GM21367 (cell line): ENCODE data around the gene FAF1.
"Not testable (repeated sequence)": the region's sequence is repeated elsewhere in the genome, so short reads cannot be mapped to it uniquely, and the experiment has no call there.

ENCODE experiments used
- ATAC-seq: cut with Tn5 transposase; IDR thresholded peaks from one replicate; pipeline ENCODE4 v1.9.1; 2021; ENCODE audit not compliant: unreplicated experiment

FAF1 gene

DNA sequence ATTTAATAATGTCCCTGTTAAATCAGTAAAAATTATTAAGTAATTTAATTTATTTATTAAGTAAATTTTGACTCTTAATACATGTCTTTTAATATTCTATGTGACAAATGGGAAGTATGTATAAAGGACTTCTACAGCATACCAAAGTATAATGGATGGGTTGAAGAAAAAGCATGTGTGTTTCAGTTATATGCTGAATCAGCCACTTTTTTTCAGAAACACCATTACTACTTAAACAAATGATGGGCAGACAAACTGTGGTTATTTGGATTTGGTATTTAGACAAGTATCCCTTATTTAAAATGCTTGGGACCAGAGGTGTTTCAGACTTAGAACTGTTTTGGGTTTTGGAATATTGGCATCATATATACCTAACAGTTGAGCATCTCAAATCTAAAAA lies 360.5 kb downstream of the FAF1 start:
- no peak for ATAC-seq

DNA sequence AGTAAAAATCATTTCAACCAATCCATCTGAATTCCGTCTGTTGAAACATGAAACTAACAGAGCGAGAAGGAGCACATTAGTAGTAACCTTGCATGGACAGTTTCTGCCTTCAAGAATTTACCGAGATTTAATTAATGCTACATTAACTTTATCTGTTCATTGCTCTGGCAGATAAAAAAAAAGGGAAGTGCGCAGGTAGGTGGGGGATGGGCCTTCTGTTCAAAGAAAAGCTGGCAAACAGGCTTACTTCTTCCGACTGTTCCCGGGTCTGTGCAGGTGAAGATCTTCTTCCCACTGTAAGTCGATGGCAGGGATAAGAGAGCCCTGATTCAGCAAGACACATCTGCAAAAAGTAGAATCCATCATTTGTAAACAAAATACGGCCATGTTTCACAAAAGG lies 364.2 kb downstream of the FAF1 start:
- no peak for ATAC-seq

DNA sequence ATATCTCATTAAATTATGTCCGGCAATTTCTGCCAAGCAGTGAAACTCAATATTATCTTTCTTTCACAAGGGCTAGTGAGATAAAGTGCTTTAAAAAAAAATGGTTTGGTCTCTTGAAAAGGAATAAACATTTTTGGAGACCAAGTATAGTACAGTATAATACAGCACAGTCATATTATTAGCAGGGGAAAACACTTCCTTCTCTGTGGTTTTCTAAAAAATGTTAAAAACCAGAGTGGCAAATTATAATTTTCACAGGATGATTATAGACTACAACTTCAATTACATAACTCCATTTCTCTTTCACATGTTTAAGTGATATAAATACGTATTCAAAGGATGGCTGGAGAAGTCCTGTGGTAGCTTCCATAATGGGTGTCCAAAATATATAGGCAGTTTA lies 366.6 kb downstream of the FAF1 start:
- ATAC-seq: no peak

DNA sequence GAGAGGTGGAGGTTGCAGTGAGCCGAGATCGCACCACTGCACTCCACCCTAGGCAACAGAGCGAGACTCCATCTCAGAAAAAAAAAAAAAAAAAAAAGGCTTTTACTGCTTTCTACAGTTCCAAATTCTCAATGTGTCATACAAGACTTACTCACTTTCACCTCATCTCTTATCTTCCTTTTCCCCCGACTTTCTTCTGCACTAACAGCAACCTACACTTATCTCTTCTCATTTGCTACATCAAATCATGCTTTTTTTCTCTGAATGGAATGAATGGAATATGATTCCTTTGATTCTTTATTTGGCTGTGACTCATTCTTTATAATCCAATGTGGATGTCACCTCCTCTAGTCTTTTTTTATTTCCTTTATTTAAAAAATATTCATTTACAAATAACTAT lies 368.5 kb downstream of the FAF1 start:
- no peak for ATAC-seq

DNA sequence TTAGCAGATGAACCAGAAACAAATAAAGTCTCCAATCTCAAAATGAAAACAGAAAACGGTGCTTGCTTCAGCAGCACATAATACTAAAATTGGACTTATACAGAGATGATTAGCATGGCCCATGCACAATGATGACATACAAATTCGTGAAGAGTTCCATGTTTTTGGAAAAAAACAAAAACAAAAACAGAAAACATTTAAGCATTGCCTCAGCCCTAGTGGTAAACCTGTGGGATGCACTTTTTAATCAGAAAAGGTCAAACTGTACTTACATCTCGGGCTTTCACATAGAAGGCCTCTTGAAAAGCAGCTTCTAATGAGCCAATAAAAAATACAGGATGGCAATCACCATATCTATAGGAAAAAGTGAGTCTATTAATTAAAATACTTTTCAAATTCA lies 377.7 kb downstream of the FAF1 start:
- ATAC-seq: no peak

DNA sequence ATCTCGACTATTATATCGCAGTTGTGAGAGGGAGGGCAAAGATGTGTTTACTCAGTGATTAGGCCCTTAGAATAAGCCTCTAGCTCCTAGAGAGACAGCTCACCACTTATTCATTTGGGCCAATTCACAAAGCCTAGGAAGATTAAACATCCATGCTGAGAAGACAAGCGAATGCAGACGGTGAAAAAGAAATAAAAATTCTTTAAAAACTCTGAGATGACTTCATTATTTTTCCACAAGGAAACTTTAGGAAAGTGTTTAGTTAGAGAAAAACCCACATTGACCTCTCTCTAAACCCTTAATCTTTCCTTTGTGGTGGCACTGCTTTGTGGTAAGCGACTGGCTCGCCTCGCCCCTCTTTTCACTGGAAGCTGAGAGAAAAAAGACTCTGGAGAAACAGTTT lies 390.0 kb downstream of the FAF1 start:
- ATAC-seq: no peak

DNA sequence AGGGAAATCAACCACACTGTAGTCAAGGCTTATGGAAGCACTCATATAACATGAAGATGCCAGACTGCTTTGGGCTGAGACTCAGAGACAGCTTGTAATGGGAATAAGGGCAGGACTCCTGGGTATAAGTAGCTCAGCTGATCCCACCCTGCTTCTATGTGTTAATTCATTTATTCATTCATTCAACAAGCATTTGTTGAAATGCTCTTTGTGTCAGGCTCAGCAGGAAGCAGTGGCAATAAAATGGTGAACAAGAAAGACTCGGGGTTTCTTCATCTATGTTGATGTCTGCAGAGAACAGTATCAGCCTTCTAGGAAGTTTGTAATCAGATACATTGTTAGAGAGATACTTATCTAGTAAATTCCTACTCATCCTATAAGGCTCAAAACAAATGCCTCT lies 391.3 kb downstream of the FAF1 start:
- ATAC-seq: no peak

DNA sequence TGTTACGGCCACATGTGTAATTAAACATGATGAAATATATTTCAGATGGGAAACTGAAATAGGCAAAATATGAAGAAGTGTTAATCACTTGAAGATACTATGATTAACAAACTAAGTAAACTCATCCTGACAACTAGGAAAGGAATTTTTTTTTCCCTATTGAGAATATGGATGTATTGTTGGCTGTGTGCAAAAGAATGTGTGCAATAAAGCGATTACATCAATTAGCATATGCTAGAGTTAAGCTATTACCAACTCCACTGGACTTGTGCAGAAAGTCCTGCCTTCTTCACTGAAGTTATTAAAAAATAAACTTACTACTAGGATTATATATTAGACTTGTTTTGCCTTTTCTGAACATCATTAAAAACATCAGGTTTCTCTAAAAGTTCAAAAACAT lies 393.7 kb downstream of the FAF1 start:
- ATAC-seq: no peak

DNA sequence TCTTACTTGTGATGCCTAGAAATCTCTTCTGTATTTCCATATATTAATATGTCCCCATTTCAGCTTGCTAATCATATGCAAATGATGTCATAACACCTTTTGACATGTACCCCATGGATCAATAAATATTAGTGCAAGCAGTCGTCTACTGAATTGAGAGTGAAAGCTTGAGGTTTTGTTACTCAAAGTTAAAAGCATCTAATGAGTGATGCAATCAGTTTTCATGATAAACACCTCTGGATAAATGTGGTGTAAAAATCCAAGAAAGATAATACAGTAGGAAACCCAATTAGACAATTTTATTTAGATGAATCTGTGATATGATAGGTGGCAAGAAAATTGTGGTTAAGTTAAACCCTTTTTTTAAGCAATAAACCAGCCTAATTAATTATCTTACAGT lies 395.6 kb downstream of the FAF1 start:
- ATAC-seq: no peak

DNA sequence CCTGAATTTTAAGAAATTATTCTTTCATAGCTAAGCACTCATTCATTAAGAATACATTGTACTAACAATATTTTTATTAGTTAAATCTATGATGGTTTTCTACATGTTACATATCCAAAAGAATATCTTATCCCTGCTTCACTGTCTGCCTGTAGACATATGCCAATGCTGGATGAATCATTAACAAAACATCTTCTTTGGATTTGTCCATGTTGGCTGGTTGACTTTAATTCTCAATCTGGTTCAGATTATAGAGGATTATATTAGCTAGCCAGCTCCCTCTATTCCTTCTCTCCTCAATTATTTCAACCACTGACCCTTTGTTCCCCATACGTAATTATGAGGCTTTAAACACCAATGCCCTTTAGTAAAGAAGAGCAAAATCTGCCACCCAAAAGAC lies 398.0 kb downstream of the FAF1 start:
- no peak for ATAC-seq

DNA sequence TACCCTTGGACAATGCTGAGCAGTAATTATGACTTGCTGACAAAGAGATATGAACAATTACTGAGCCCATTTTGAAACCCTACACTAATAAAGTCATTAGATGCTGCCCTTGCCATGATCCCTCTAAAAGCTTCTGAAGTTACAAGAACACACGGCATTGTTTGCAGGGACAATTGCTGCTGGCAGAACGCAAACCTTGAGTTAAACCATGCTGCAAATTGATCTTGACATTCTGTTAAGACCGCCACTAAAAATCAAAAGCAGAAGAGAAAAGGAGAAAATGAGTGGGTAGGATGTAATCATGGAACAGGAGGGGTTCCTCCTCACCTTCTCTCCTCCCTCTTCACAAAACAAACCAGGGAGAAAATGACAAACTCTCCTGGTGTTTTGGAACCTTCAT lies 400.6 kb downstream of the FAF1 start:
- no peak for ATAC-seq

DNA sequence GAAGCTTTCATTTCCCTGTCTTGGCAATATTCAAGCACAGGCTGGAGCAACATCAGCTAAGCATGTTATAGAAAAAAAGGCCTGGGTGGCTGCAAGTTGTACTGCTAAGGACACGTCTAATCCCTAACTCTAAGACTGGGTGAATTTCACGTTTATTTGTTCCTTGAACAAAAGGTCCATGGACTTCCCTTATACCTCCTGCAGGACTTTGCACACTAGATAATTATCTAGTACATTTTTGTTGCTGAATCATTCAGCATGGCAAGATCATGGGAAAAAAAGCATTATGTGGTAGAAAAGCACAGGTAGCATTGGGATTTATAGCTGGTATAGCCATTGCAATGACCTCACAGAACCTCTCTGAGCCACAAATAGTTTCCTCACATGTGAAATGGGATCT lies 406.1 kb downstream of the FAF1 start:
- ATAC-seq: no peak

DNA sequence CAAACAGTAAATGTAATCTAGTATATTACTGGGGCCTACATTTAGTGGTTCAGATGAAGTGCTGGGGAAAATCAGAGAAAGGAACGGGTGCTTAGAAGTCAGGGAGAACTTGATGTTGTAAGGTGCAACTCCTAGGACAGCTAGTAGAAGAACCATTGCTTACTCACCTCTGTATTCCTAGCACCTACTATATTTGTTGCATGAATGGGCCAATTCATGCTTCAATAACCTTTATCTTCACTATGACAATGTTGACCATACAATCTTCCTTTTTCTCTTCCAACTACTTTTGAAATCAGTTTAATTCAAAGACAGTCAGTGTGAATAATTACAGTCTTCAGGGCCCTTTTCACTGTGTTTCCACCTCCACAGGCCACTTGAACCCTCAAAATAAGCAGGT lies 411.8 kb downstream of the FAF1 start:
- no peak for ATAC-seq

DNA sequence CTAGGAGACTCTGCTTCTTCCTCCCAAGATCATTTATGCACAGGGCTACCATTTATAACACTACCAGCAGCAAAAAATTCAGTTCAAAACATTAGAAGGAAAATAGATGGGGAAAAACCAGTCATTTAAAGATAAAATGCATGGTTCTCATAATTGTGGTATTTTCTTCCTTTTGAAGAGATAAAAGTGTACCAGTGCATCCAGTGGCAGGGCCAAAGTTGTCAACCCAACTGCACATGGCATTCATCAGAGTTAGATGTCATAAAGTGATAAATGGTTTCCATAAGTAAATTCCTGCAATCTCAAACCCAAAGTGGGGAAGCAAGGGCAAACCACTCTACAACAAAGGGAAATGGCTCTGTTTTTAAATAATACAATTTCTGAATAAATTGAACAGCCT lies 417.7 kb downstream of the FAF1 start:
- no peak for ATAC-seq

DNA sequence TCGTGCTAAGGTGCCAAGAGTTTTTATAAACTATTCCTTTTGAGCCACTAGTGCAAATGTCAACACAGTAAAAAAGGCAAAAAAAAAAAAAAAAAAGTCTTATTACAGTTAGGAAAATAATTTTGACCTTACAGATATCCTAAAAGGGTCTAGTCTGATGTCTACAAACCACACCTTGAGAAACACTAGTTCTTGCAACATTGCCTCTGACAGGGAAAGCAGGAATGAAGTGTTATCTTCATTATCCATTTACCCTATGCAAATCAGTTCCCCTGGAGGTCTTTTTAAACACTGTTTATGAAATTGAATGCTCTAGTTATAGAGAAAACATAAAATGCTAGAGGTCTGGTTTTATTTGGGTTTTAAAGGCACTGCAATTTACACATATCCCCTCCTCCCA lies 421.6 kb downstream of the FAF1 start:
- no peak for ATAC-seq

DNA sequence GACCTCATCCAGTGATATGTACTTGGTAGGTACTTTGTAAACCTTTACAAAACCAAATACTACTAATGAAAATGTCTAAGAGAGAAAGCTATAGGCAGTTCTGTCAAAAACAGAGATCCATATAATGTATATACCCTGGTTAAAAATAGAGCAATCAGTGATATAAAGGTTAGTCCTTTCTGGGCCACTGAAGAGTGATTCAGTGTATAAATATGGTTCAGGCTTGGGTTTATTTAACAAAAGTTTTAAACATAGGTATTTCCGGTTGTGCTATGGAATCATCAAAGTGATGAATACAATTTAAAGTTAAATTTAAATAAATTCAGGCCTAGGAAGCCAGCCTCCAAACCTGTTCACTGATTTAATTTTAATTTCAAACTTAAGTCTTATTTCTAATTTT lies 428.5 kb downstream of the FAF1 start:
- no peak for ATAC-seq

DNA sequence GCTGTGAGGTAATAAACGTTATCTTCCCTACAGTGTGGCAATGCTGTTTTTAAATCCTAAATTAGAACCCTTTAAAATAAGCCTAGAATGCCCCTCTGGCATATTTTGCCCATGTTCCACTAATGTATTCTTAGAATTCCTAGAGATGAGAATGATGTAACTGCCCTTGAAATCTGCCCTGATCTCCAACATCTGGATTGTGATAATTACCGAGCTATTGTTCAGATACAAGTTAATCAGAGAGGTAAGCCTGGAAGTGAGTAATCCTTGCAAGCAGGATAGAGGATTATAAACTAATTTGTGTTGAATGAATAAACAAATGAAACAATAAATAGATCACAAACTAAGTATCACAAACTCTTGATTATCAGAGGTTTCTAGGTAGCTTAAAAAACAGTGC lies 429.0 kb downstream of the FAF1 start:
- ATAC-seq: no peak

DNA sequence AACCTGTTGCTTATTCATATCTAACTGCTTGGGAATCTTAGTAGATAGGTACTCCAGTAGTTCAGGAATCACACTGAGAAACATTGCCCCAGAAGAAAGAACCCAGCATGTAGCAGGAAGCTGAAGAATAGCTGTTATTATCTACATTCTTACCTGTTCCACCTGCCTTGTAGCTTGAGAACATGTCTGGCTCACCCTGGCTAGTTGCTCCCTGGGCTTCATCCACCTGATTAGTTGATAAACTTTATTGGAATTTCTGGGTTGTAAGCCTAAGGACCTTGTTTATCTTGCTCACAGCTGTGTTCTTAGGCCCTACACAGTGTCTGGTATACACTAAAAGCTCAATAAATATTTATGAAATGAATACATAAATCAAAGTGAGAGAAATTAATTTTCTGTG lies 430.6 kb downstream of the FAF1 start:
- no peak for ATAC-seq

DNA sequence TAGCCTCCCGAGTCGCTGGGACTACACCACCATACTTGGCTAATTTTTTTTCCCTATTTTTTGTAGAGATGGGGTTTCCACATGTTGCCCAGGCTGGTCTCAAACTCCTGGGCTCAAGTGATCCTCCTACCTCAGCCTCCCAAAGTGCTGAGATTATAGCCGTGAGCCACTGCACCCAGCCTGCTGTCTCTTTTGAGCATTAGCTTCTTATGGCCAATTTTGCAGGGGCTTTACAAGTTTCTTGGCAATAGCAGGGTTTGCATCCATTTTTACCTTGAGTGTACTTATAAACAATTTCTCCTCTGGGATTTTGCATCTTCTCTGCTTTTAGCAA lies 432.1 kb downstream of the FAF1 start:
- not testable (repeated sequence) for ATAC-seq

DNA sequence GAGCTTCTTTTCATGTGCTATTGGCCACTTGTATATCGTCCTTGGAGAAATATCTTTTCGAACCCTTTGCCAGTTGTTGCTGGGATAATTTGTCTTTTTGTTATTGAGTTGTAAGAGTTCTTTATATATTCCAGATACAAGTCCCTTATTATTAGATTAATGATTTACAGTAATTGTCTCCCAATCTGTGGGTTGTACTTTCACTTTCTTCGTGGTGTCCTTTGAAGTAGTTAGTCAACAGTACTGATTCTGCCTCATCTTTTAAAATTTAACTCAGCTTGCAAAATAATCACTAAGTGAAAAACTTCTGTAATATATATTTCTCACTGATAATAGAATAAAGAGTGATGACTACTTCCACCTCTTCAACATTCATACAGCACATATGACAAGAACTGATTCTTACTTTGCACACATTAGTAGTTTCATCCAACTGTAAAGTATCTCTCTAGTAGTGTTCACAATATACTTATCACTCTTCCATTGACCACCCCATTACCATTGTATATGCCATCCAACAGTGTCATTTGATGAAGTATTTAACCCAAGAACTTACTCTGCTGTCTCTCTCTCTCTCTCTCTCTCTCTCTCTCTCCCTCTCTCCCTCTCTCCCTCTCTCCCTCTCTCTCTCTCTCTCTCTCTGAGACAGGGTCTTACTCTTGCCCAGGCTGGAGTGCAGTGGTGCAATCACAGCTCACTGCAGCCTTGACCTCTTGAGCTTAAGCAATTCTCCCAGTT lies 432.6 kb downstream of the FAF1 start:
- ATAC-seq: no peak

DNA sequence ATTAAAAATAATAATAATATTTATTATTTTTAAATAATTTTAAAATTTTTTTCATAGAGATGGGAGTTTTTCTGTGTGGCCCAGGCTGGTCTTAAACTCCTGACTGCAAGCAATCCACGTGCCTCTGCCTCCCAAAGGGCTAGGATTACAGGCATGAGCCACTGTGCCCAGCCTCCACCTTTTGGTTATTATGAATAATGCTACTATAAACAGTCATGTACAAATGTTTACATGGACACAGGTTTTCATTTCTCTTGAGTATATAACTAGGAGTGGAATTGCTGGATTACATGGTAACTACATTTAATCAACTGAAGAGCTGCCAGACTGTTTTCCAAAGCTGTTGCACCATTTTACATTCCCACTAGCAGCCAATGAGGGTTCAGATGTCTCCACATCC lies 433.6 kb downstream of the FAF1 start:
- ATAC-seq: no peak

DNA sequence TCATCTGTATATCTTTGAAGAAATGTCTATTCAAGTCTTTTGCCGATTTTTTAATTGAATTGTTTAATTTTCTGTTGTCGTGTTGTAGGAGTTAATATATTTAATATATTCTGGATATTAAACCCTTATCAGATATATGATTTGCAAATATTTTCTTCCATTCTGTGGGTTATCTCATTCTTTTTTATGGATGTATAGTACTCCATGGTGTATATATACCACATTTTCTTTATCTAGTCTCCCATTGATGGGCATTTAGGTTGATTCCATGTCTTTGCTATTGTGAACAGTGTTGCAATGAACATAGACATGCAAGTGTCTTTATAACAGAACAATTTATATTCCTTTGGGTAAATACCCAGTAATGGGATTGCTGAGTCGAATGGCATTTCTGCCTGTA lies 436.5 kb downstream of the FAF1 start:
- ATAC-seq: no peak

DNA sequence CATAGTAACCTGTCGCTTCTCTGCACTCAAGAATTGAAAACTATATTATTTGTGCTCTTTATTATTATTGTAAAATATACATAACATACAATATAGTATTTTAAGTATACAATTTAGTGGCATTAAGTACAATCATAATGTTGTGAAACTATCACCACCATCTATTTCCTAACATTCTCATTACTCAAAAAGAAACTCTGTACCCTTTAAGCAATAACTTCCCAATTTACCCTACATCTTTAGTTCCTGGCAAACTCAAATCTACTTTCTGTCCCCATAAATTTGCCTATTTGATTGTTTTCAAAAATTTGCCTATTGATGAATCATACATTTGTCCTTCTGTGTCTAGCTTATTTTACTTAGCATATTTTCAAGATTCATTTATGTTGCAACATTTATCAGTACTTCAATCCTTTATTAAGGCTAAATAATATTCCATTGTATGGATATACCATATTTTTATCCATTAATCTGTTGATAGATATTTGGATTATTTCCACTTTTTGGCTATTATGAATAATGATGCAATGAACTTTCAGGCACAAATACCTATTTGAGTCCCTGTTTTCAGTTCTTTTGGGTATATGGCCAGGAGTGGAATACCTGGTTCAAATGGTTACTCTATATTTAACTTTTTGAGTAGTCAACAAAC lies 437.2 kb downstream of the FAF1 start:
- no peak for ATAC-seq
